Measurements from ENCODE around the gene VPS51.

- TF ChIP-seq CTCF (conservative IDR thresholded peaks at IDR 0.05; ENCODE audit: low read length) (no peak), EZH2phosphoT487 (IDR thresholded peaks at IDR 0.05; ENCODE audit: borderline replicate concordance, low read depth, low read length) (no peak)
Measured at GRCh38 chr11:65148657-65149056, 52.6 kb downstream of the VPS51 start.

All from OCI-LY7 (cell line).